Lung (tissue), 12 donors: ENCODE measurements around the gene CRIP2. TPM values are rescaled to one million over a fixed set of nuclear protein-coding genes. Genes with fewer than 3 reads are reported as not detected.
A peak's percentile ranks its signal among the peaks of the same experiment; 100 is the strongest.

Source experiments
- ATAC-seq: fragments of 200-7000 bp; cut with Tn5 transposase; one replicate; pipeline ENCODE4 v1.9.1; 2020; ENCODE audit warnings: moderate number of reproducible peaks; ENCODE audit not compliant: insufficient read depth, low FRiP score
- DNase-seq, 3 donors: peaks; one replicate each; pipeline ENCODE4 v3.0.0-alpha.2; 2013 to 2017
- H3K27ac ChIP-seq, 2 donors: one replicate each; pipeline ENCODE4 v1.5.1; 2013; ENCODE audit warnings: mild to moderate bottlenecking in 2 of 2, moderate library complexity in 2 of 2, control low read depth in 1 of 2, inconsistent platforms in 1 of 2, low read depth in 1 of 2, low read length in 1 of 2
- H3K27me3 ChIP-seq, 3 donors: one replicate each; pipeline ENCODE4 v1.5.1; 2013; ENCODE audit warnings: low read length in 2 of 3; ENCODE audit not compliant: control insufficient read depth in 3 of 3, insufficient read depth in 3 of 3
- H3K36me3 ChIP-seq, 4 donors: one replicate each; pipeline ENCODE4 v1.5.1; 2013; ENCODE audit warnings: low read length in 4 of 4, mild to moderate bottlenecking in 1 of 4, moderate library complexity in 1 of 4; ENCODE audit not compliant: control insufficient read depth in 4 of 4, insufficient read depth in 4 of 4
- H3K4me1 ChIP-seq, 5 donors: one replicate each; pipeline ENCODE4 v1.5.1; 2013; ENCODE audit warnings: low read length in 5 of 5, mild to moderate bottlenecking in 2 of 5, moderate library complexity in 1 of 5; ENCODE audit not compliant: control insufficient read depth in 5 of 5, insufficient read depth in 5 of 5
- H3K4me3 ChIP-seq: one replicate; pipeline ENCODE4 v1.5.1; 2013; ENCODE audit warnings: mild to moderate bottlenecking, control low read depth, moderate library complexity
- H3K9ac ChIP-seq, 2 donors: one replicate each; pipeline ENCODE4 v1.5.1; 2013; ENCODE audit warnings: low read length in 2 of 2, control low read depth in 1 of 2; ENCODE audit not compliant: insufficient read depth in 1 of 2
- H3K9me3 ChIP-seq, 4 donors: one replicate each; pipeline ENCODE4 v1.5.1; 2013; ENCODE audit warnings: low read length in 3 of 4, mild to moderate bottlenecking in 1 of 4, moderate library complexity in 1 of 4; ENCODE audit not compliant: control insufficient read depth in 4 of 4, insufficient read depth in 3 of 4
- CTCF ChIP-seq: IDR thresholded peaks from 2 replicates; pipeline ENCODE4 v1.5.1; 2012; ENCODE audit warnings: mild to moderate bottlenecking; ENCODE audit errors: control extremely low read depth, extremely low read depth
- WGBS, 2 donors: extraction: QIAGEN DNeasy Blood & Tissue Kit; methylation state at CpG; one replicate each; pipeline ENCODE4 v1.1.7; 2013; 5-methylcytosine and 5-hydroxymethylcytosine counted together
- polyA plus RNA-seq, 2 donors: library from polyadenylated mRNA; stranded (reverse); fragments of 200-250 nt; gene quantifications; one replicate each; pipeline ENCODE4 v1.2.1, GENCODE V29; 2013
- total RNA-seq, 2 donors: library from RNA; depleted of rRNA in 1 of 2; stranded (reverse); fragments of >200 nt in 1 of 2; gene quantifications; one replicate each; pipeline ENCODE4 v1.2.1, GENCODE V29; 2014 to 2021
- donor health status: control.
- donor health status: control.
- donor health status: Bipolar disorder and iron deficiency.
- donor health status: healthy.
- donor health status: DM: yes; HTN: yes; CAD: no.

The CRIP2 gene
- total and polyA plus RNA-seq, 4 donors, result 135 to 267 (median 205) TPM

- ATAC-seq, result no peak
- Histone ChIP-seq H3K9me3 (no peaks in the 10 kb centered on the region), H3K4me3 (no peak overlapping the region), H3K4me1 (peaks cover 0 to 3% (median 2%) of the 10 kb centered on the region in 5 donors), H3K36me3 (peaks cover 0 to 6% (median 1%) of the 10 kb centered on the region in 4 donors), H3K27me3 (no peaks in the 10 kb centered on the region), H3K9ac (no peak overlapping the region), H3K27ac (no peak overlapping the region)
- TF ChIP-seq CTCF, result no peak
- no peak for DNase-seq
- 99% methylated on average over 6 of the region's 6 CpGs for WGBS, 2 donors
These were observed 19.9 kb downstream of the CRIP2 start for GRCh38 chr14:105494606-105494929.

GRCh38 chr14:105495101-105495989 is 20.7 kb downstream of the CRIP2 start:
- Histone ChIP-seq H3K27ac (no peak overlapping the region), H3K4me3 (no peak overlapping the region), H3K4me1 (peaks cover 0 to 3% (median 0%) of the 10 kb centered on the region in 5 donors), H3K9ac (no peak overlapping the region), H3K9me3 (no peaks in the 10 kb centered on the region), H3K36me3 (peaks cover 0 to 6% (median 1%) of the 10 kb centered on the region in 4 donors), H3K27me3 (no peaks in the 10 kb centered on the region)
- 91 to 93% methylated on average over 18 of the region's 18 CpGs for WGBS, 2 donors
- TF ChIP-seq CTCF, result no peak
- no peak for ATAC-seq
- peak in 1 of 3 donors; percentile 11 for DNase-seq

GRCh38 chr14:105495990-105496830 is 21.6 kb downstream of the CRIP2 start:
- H3K4me1 ChIP-seq, result peaks cover 0 to 3% (median 0%) of the 10 kb centered on the region in 5 donors
- DNase-seq, result no peak
- no peak for ATAC-seq
- H3K9me3 ChIP-seq, result no peaks in the 10 kb centered on the region
- no peak overlapping the region for H3K27ac ChIP-seq
- 90 to 93% methylated on average over 18 of the region's 18 CpGs for WGBS, 2 donors
- H3K9ac ChIP-seq, result no peak overlapping the region
- no peak for TF ChIP-seq CTCF
- H3K27me3 ChIP-seq, result no peaks in the 10 kb centered on the region
- peaks cover 0 to 6% (median 1%) of the 10 kb centered on the region in 4 donors for H3K36me3 ChIP-seq
- H3K4me3 ChIP-seq, result no peak overlapping the region
